H1 (cell line): ENCODE data around the gene PLXDC2. TPM values are rescaled to one million over a fixed set of nuclear protein-coding genes. Genes with fewer than 3 reads are reported as not detected.

Source experiments
- CTCF ChIA-PET: fragments of 300-600 bp; sonication (Branson Sonifier 250); formaldehyde crosslinking; loops from one replicate; lab custom pipeline; 2021; ENCODE audit not compliant: partially characterized antibody; lab: Charles Lee
- POLR2A ChIA-PET: fragments of 300-600 bp; sonication (Branson Sonifier 250); formaldehyde crosslinking; loops from one replicate; lab custom pipeline; 2021; ENCODE audit warnings: inconsistent platforms; ENCODE audit not compliant: partially characterized antibody; lab: Charles Lee
- DNase-seq, 2 experiments: peaks; one replicate each; pipeline versions ENCODE4 v3.0.0 to v3.0.0-alpha.2; 2010 to 2022; ENCODE audit warnings: low spot score in 2 of 2, low read depth in 1 of 2, mixed read lengths in 1 of 2
- FAIRE-seq: peaks from 2 replicates; lab custom pipeline; 2011; peaks lifted over from hg19 to GRCh38; lab: Jason Lieb, UNC
- H2AFZ ChIP-seq: 2 replicates; pipeline ENCODE4 v1.8.1; 2012; ENCODE audit warnings: low read length, inconsistent platforms
- H2AK5ac ChIP-seq: 2 replicates; pipeline ENCODE4 v1.6.1; 2013; ENCODE audit warnings: low read depth, low read length
- H2BK120ac ChIP-seq: replicated peaks from 2 replicates; pipeline ENCODE3; 2013; ENCODE audit warnings: low read depth, low read length, inconsistent platforms
- H2BK12ac ChIP-seq: 2 replicates; pipeline ENCODE4 v1.6.1; 2013; ENCODE audit warnings: low read depth, low read length
- H2BK15ac ChIP-seq: 2 replicates; pipeline ENCODE4 v1.6.1; 2013; ENCODE audit warnings: low read length
- H2BK20ac ChIP-seq: 2 replicates; pipeline ENCODE4 v1.6.1; 2013; ENCODE audit warnings: low read length
- H2BK5ac ChIP-seq: 2 replicates; pipeline ENCODE4 v1.6.1; 2013; ENCODE audit warnings: low read depth, low read length
- H3K14ac ChIP-seq: 2 replicates; pipeline ENCODE4 v1.6.1; 2013; ENCODE audit warnings: inconsistent platforms; ENCODE audit not compliant: insufficient read length
- H3K18ac ChIP-seq: 2 replicates; pipeline ENCODE4 v1.6.1; 2013; ENCODE audit warnings: low read length; ENCODE audit errors: extremely low read depth
- H3K23ac ChIP-seq: 2 replicates; pipeline ENCODE4 v1.6.1; 2013; ENCODE audit warnings: inconsistent platforms; ENCODE audit not compliant: insufficient read length
- H3K23me2 ChIP-seq: 2 replicates; pipeline ENCODE4 v1.6.1; 2013; ENCODE audit warnings: low read depth, low read length
- H3K27ac ChIP-seq: 2 replicates; pipeline ENCODE4 v1.6.1; 2011; ENCODE audit warnings: low read depth, low read length, inconsistent platforms
- H3K27me3 ChIP-seq, 4 experiments: replicated peaks in 1 of 4; 1 replicate in 1 of 4; 2 replicates in 3 of 4; pipeline versions ENCODE4 v1.6.1 to v1.8.1; 2011 to 2013; ENCODE audit warnings: low read length in 3 of 4, mild to moderate bottlenecking in 3 of 4, inconsistent platforms in 2 of 4, mixed read lengths in 2 of 4, moderate library complexity in 1 of 4; ENCODE audit not compliant: control insufficient read depth in 3 of 4, insufficient read depth in 3 of 4; ENCODE audit errors: extremely low read depth in 1 of 4
- H3K36me3 ChIP-seq, 4 experiments: 2 replicates each; pipeline versions ENCODE4 v1.6.1 to v1.8.1; 2011 to 2013; ENCODE audit warnings: mild to moderate bottlenecking in 4 of 4, low read length in 3 of 4, moderate library complexity in 2 of 4, control low read depth in 1 of 4, inconsistent platforms in 1 of 4; ENCODE audit not compliant: insufficient read depth in 4 of 4, control insufficient read depth in 2 of 4
- H3K4ac ChIP-seq: replicated peaks from 2 replicates; pipeline ENCODE3; 2013; ENCODE audit warnings: low read length, low read depth, mixed read lengths, inconsistent platforms; ENCODE audit not compliant: insufficient read length
- H3K4me1 ChIP-seq, 4 experiments: replicated peaks in 1 of 4; 1 replicate in 1 of 4; 2 replicates in 3 of 4; pipeline versions ENCODE4 v1.6.1 to v1.8.1; 2011 to 2013; ENCODE audit warnings: low read length in 3 of 4, inconsistent platforms in 2 of 4, mixed read lengths in 1 of 4; ENCODE audit not compliant: insufficient read depth in 4 of 4, control insufficient read depth in 3 of 4
- H3K4me2 ChIP-seq, 2 experiments: 2 replicates each; pipeline versions ENCODE4 v1.6.1 to v1.8.1; 2011 to 2013; ENCODE audit warnings: low read depth in 2 of 2, low read length in 2 of 2, control low read depth in 1 of 2, inconsistent platforms in 1 of 2, mild to moderate bottlenecking in 1 of 2; ENCODE audit not compliant: insufficient read depth in 1 of 2
- H3K4me3 ChIP-seq, 4 experiments: fragments of 200-600, 300-600 bp in 1 of 4; sonication (generic), shearing (Covaris generic), sonication (Bioruptor Twin) in 1 of 4; 2 replicates each; pipeline versions ENCODE4 v1.5.1 to v1.8.1; 2011 to 2016; ENCODE audit warnings: low read length in 4 of 4, low read depth in 3 of 4, control low read depth in 2 of 4, inconsistent platforms in 2 of 4, mild to moderate bottlenecking in 2 of 4, mixed read lengths in 1 of 4, moderate library complexity in 1 of 4; ENCODE audit not compliant: insufficient read depth in 2 of 4; ENCODE audit errors: extremely low read depth in 1 of 4
- H3K56ac ChIP-seq: replicated peaks from 2 replicates; pipeline ENCODE3; 2013; ENCODE audit warnings: low read depth, mild to moderate bottlenecking, mixed read lengths, low read length, inconsistent platforms; ENCODE audit not compliant: insufficient read length
- H3K79me1 ChIP-seq: 2 replicates; pipeline ENCODE4 v1.6.1; 2013; ENCODE audit warnings: low read depth, low read length, control low read depth
- H3K79me2 ChIP-seq, 2 experiments: 2 replicates each; pipeline versions ENCODE4 v1.6.1 to v1.8.1; 2012 to 2013; ENCODE audit warnings: low read length in 2 of 2, mild to moderate bottlenecking in 2 of 2, inconsistent platforms in 1 of 2; ENCODE audit not compliant: insufficient read depth in 2 of 2, control insufficient read depth in 1 of 2
- H3K9ac ChIP-seq, 4 experiments: replicated peaks in 1 of 4; 1 replicate in 1 of 4; 2 replicates in 3 of 4; pipeline versions ENCODE4 v1.6.1 to v1.8.1; 2011 to 2013; ENCODE audit warnings: low read depth in 3 of 4, low read length in 3 of 4, control low read depth in 2 of 4, mild to moderate bottlenecking in 2 of 4, moderate library complexity in 2 of 4, inconsistent platforms in 1 of 4; ENCODE audit errors: extremely low read depth in 1 of 4
- H3K9me3 ChIP-seq, 2 experiments: 2 replicates each; pipeline versions ENCODE4 v1.6.1 to v1.8.1; 2012 to 2013; ENCODE audit warnings: mild to moderate bottlenecking in 2 of 2, moderate library complexity in 2 of 2, control low read depth in 1 of 2, inconsistent platforms in 1 of 2, low read depth in 1 of 2, low read length in 1 of 2, mixed read lengths in 1 of 2; ENCODE audit not compliant: insufficient read depth in 2 of 2
- H4K20me1 ChIP-seq, 2 experiments: replicated peaks in 1 of 2; 2 replicates each; pipeline versions ENCODE3 to v1.8.1; 2011 to 2013; ENCODE audit warnings: inconsistent platforms in 2 of 2, low read length in 2 of 2, mild to moderate bottlenecking in 1 of 2; ENCODE audit not compliant: insufficient read depth in 2 of 2, control insufficient read depth in 1 of 2
- H4K5ac ChIP-seq: 2 replicates; pipeline ENCODE4 v1.6.1; 2013; ENCODE audit warnings: low read length, low read depth, mixed read lengths, inconsistent platforms; ENCODE audit not compliant: insufficient read length
- H4K8ac ChIP-seq: 2 replicates; pipeline ENCODE4 v1.8.0; 2013; ENCODE audit warnings: mild to moderate bottlenecking, moderate library complexity, low read length, inconsistent platforms; ENCODE audit not compliant: insufficient read depth; ENCODE audit errors: extremely low read depth
- H4K91ac ChIP-seq: replicated peaks from 2 replicates; pipeline ENCODE3; 2013; ENCODE audit warnings: low read length, mixed read lengths, inconsistent platforms; ENCODE audit not compliant: insufficient read length
- ASH2L ChIP-seq: fragments of 200-600, 300-600 bp; sonication (generic); IDR thresholded peaks from one replicate; pipeline ENCODE4 v1.7.1; 2017; ENCODE audit warnings: low read length
- MAFK ChIP-seq: IDR thresholded peaks from 2 replicates; pipeline ENCODE4 v1.6.1; 2012; ENCODE audit warnings: low read depth, mild to moderate bottlenecking, improper control_type of control experiment, low read length
- SRF ChIP-seq: IDR thresholded peaks from 2 replicates; pipeline ENCODE4 v1.6.1; 2011; ENCODE audit warnings: mild to moderate bottlenecking, low read depth, low read length, moderate library complexity
- TAF7 ChIP-seq: optimal IDR thresholded peaks from 2 replicates; pipeline ENCODE3; 2011; ENCODE audit warnings: low read depth, mild to moderate bottlenecking, inconsistent platforms, low read length, moderate library complexity, borderline replicate concordance
- TCF12 ChIP-seq: IDR thresholded peaks from 2 replicates; pipeline ENCODE4 v1.6.1; 2011; ENCODE audit warnings: low read depth, mild to moderate bottlenecking, low read length
- WGBS, 2 experiments: shearing (Covaris generic) in 1 of 2; methylation state at CpG; one replicate each; pipeline versions ENCODE4 v1.1.6 to v1.1.7; 2013 to 2015; ENCODE audit warnings: low lambda C conversion rate in 2 of 2, mixed read lengths in 2 of 2, inconsistent platforms in 1 of 2, low coverage in 1 of 2, missing lambda C conversion rate in 1 of 2; ENCODE audit not compliant: insufficient replicate concordance in 2 of 2, insufficient coverage in 1 of 2, insufficient read length in 1 of 2; ENCODE audit errors: extremely low coverage in 1 of 2, missing lambda C conversion rate in 1 of 2; 5-methylcytosine and 5-hydroxymethylcytosine counted together
- polyA plus RNA-seq, 7 experiments: library from polyadenylated mRNA; depleted of rRNA in 3 of 7; stranded (reverse) in 5 of 7; unstranded in 2 of 7; fragments of >200 nt in 5 of 7; fragments of 200-250 nt in 2 of 7; gene quantifications; 1 replicate in 5 of 7; 2 replicates in 1 of 7; 4 replicates in 1 of 7; pipeline versions ENCODE4 v1.2.1 to v1.2.3, GENCODE V29; 2011 to 2013; ENCODE audit warnings: missing spikeins in 2 of 7, mixed read lengths in 2 of 7
- total RNA-seq: library from RNA; stranded (reverse); fragmentation: NEBNext Ultra II Directional; extraction: Animal tissue kit (Norgen Biotek cat#: 25700); gene quantifications from 2 replicates; pipeline ENCODE4 v1.2.1, GENCODE V29; 2021

PLXDC2 gene
- total and polyA plus RNA-seq, 2 of the 8 experiments (the other 6 are each of a cell fraction or from before 2014, with no cell fraction given) = 23.0 to 40.5 TPM

DNA sequence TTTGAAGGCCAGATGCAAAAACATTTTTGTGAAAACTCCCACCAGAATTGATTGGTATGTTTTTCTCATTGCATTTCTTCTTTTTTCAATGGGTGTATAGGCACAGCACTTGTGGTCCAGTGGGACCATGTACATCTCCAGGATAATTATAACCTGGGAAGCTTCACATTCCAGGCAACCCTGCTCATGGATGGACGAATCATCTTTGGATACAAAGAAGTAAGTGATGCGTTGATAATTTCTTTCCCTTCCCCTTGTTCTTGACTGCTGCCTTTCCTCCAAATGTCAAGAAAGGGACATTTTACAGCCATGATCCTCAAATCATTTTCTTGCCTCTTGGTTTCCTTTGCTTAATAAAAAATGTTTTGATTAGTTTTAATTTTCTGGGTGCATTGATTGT, 331.5 kb downstream of the PLXDC2 start:
- Histone ChIP-seq H3K14ac (no peak overlapping the region), H3K56ac (no peak overlapping the region), H2BK12ac (no peak overlapping the region), H2AK5ac (no peak overlapping the region), H3K23ac (no peak overlapping the region), H2BK15ac (0 out of 2 replicates have a peak overlapping the region, but pooled peaks have one; percentile 16), H3K27me3 (no peaks in the 10 kb centered on the region), H3K4ac (no peak overlapping the region), H3K4me3 (no peak overlapping the region), H3K4me1 (peaks cover 0 to 6% (median 1%) of the 10 kb centered on the region in 4 experiments; a peak in 1 of 7 replicates), H3K9me3 (no peaks in the 10 kb centered on the region), H3K27ac (no peak overlapping the region), H2BK120ac (no peak overlapping the region), H2BK5ac (no peak overlapping the region), H3K9ac (no peak overlapping the region), H2BK20ac (no peak overlapping the region), H4K91ac (no peak overlapping the region), H4K8ac (no peak overlapping the region), H2AFZ (no peak overlapping the region), H3K79me1 (no peaks in the 10 kb centered on the region), H4K5ac (no peak overlapping the region), H3K18ac (no peak overlapping the region), H3K23me2 (no peaks in the 10 kb centered on the region), H4K20me1 (no peaks in the 10 kb centered on the region), H3K4me2 (no peak overlapping the region), H3K36me3 (peaks cover 0 to 3% (median 1%) of the 10 kb centered on the region in 4 experiments; a peak in 4 of 8 replicates), H3K79me2 (no peaks in the 10 kb centered on the region)
- DNase-seq (no peak), FAIRE-seq (no peak)
- ChIA-PET CTCF (interaction anchor here (0.7 kb wide), 1 partner anchor 54 kb away, joined by 3 read pairs; no protein-coding TSS in a partner anchor), POLR2A (interaction anchor here (0.6 kb wide), 1 partner anchor 32 kb away, joined by 3 read pairs; no protein-coding TSS in a partner anchor)
- 93% methylated on average over 2 of the region's 2 CpGs; no CpG with 5 or more reads in 1 of the 2 experiments for WGBS, 2 experiments
- TF ChIP-seq MAFK = no peak
- no peak for TF ChIP-seq TAF7
- no peak for TF ChIP-seq TCF12
- TF ChIP-seq ASH2L = no peak
- TF ChIP-seq SRF = no peak
